Spleen (tissue), 7 donors: ENCODE data around the gene UNC50.

Experiments
- POLR2A ChIP-seq, 3 donors: fragments of 450-650 bp; IDR thresholded peaks; one replicate each; pipeline ENCODE4 v1.5.1; 2017; ENCODE audit warnings: antibody characterized with exemption in 3 of 3, mild to moderate bottlenecking in 1 of 3
- POLR2AphosphoS5 ChIP-seq, 3 donors: sonication (generic); formaldehyde crosslinking; IDR thresholded peaks; one replicate each; pipeline ENCODE4 v1.5.1; 2017; ENCODE audit warnings: antibody characterized with exemption in 3 of 3
- TF ChIP-seq, protein P1 (sequence below), 11 experiments: fragments of 200-600 bp in 7 of 11; fragments of 450-650 bp in 4 of 11; sonication (generic) in 4 of 11; IDR thresholded peaks in 8 of 11; conservative IDR thresholded peaks in 3 of 11; 1 replicate in 7 of 11; 2 replicates in 4 of 11; pipeline versions ENCODE4 v1.4.0 to v1.8.0; 2016 to 2021; ENCODE audit warnings: antibody characterized with exemption in 11 of 11, inconsistent platforms in 4 of 11, mild to moderate bottlenecking in 1 of 11
- donor health status: DM: no; HTN: no; CAD: no; lungs with moderate emphysema.
- donor health status: DM: no; HTN: no; CAD: no.
- donor health status: DM: no; HTN: no; CAD: no.

GRCh38 chr2:98559581-98559980 is 48.8 kb upstream of the UNC50 start:
- TF ChIP-seq, protein P1, sequence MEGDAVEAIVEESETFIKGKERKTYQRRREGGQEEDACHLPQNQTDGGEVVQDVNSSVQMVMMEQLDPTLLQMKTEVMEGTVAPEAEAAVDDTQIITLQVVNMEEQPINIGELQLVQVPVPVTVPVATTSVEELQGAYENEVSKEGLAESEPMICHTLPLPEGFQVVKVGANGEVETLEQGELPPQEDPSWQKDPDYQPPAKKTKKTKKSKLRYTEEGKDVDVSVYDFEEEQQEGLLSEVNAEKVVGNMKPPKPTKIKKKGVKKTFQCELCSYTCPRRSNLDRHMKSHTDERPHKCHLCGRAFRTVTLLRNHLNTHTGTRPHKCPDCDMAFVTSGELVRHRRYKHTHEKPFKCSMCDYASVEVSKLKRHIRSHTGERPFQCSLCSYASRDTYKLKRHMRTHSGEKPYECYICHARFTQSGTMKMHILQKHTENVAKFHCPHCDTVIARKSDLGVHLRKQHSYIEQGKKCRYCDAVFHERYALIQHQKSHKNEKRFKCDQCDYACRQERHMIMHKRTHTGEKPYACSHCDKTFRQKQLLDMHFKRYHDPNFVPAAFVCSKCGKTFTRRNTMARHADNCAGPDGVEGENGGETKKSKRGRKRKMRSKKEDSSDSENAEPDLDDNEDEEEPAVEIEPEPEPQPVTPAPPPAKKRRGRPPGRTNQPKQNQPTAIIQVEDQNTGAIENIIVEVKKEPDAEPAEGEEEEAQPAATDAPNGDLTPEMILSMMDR (IDR thresholded peaks at IDR 0.05 in 8 of 11, conservative IDR thresholded peaks at IDR 0.05 in 3 of 11) = no peak
- TF ChIP-seq POLR2A (IDR thresholded peaks at IDR 0.05) = no peak
- TF ChIP-seq POLR2AphosphoS5 (IDR thresholded peaks at IDR 0.05) = no peak
